Mesendoderm (in vitro differentiated cells): ENCODE results near the gene KAT6B.

Experiments used
- DNase-seq: peaks from one replicate; pipeline ENCODE4 v3.0.0; 2013
- H2AK5ac ChIP-seq: 2 replicates; pipeline ENCODE4 v1.6.1; 2013; ENCODE audit warnings: low read length, inconsistent platforms
- H2BK120ac ChIP-seq: 2 replicates; pipeline ENCODE4 v1.6.1; 2013; ENCODE audit warnings: low read depth, mild to moderate bottlenecking, low read length, moderate library complexity, mixed read lengths
- H2BK15ac ChIP-seq: replicated peaks from 2 replicates; pipeline ENCODE4 v1.6.1; 2013; ENCODE audit warnings: low read depth, mild to moderate bottlenecking, moderate library complexity
- H2BK5ac ChIP-seq: 2 replicates; pipeline ENCODE4 v1.6.1; 2013; ENCODE audit warnings: low read length, inconsistent platforms
- H3K18ac ChIP-seq: 2 replicates; pipeline ENCODE4 v1.6.1; 2013; ENCODE audit warnings: mild to moderate bottlenecking, low read length, mixed read lengths
- H3K23ac ChIP-seq: one replicate; pipeline ENCODE4 v1.6.1; 2013; ENCODE audit warnings: low read length
- H3K27ac ChIP-seq: 2 replicates; pipeline ENCODE4 v1.5.1; 2013; ENCODE audit warnings: low read depth, mild to moderate bottlenecking, inconsistent platforms, low read length, moderate library complexity
- H3K27me3 ChIP-seq: 2 replicates; pipeline ENCODE4 v1.6.1; 2013; ENCODE audit warnings: low read length, control low read depth, mild to moderate bottlenecking, inconsistent platforms; ENCODE audit not compliant: insufficient read depth, poor library complexity
- H3K36me3 ChIP-seq: 2 replicates; pipeline ENCODE4 v1.6.1; 2013; ENCODE audit warnings: low read length, inconsistent platforms; ENCODE audit not compliant: control insufficient read depth, insufficient read depth
- H3K4ac ChIP-seq: one replicate; pipeline ENCODE4 v1.6.1; 2013; ENCODE audit warnings: low read depth, mild to moderate bottlenecking, low read length, moderate library complexity
- H3K4me1 ChIP-seq: 2 replicates; pipeline ENCODE4 v1.6.1; 2013; ENCODE audit warnings: low read depth, low read length, inconsistent platforms; ENCODE audit not compliant: control insufficient read depth
- H3K4me2 ChIP-seq: 2 replicates; pipeline ENCODE4 v1.6.1; 2013; ENCODE audit warnings: low read length
- H3K4me3 ChIP-seq: 2 replicates; pipeline ENCODE4 v1.5.1; 2013; ENCODE audit warnings: mild to moderate bottlenecking, low read length
- H3K56ac ChIP-seq: one replicate; pipeline ENCODE4 v1.6.1; 2013; ENCODE audit warnings: low read length
- H3K79me1 ChIP-seq: 2 replicates; pipeline ENCODE4 v1.6.1; 2013; ENCODE audit warnings: low read length, inconsistent platforms
- H3K79me2 ChIP-seq: 2 replicates; pipeline ENCODE4 v1.6.1; 2013; ENCODE audit warnings: mild to moderate bottlenecking, low read length; ENCODE audit not compliant: control insufficient read depth, insufficient read depth
- H3K9ac ChIP-seq: 2 replicates; pipeline ENCODE4 v1.6.1; 2013; ENCODE audit warnings: low read length, inconsistent platforms
- H4K5ac ChIP-seq: one replicate; pipeline ENCODE4 v1.6.1; 2013; ENCODE audit warnings: low read length
- H4K8ac ChIP-seq: one replicate; pipeline ENCODE4 v1.6.1; 2013; ENCODE audit warnings: low read depth, mild to moderate bottlenecking, control low read depth, low read length, moderate library complexity
- WGBS: extraction: QIAGEN DNeasy Blood & Tissue Kit; methylation state at CpG from one replicate; pipeline ENCODE4 v1.1.7; 2013; ENCODE audit warnings: low lambda C conversion rate, missing lambda C conversion rate; ENCODE audit not compliant: insufficient coverage; ENCODE audit errors: extremely low coverage; 5-methylcytosine and 5-hydroxymethylcytosine counted together

Gene KAT6B

DNA sequence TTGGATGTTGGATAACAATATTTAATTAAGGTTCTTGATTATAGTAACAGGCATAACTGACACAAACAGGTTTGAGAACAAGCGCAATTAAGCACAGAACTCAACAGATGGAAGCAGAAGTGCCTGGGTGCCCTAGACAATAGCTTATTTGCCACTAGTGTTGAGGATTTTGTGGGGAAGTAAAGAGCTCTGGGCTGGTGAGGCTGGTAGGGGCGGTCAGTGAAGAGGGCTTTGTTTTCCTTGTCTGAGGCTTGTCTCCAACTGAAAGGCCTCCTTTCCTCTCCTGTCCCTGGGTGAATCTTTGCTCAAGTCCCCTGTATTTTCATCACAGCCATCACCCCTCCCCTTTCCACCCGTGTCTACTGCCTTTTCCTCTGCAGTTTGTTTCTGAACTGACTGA, 104.6 kb downstream of the KAT6B start:
- Histone ChIP-seq H3K9ac (no peak overlapping the region), H3K27me3 (no peaks in the 10 kb centered on the region), H2AK5ac (no peak overlapping the region), H2BK120ac (no peak overlapping the region), H4K8ac (no peak overlapping the region), H2BK15ac (no peak overlapping the region), H4K5ac (no peak overlapping the region), H3K56ac (no peak overlapping the region), H3K4me1 (peaks cover 3% of the 10 kb centered on the region), H3K23ac (no peak overlapping the region), H3K4ac (no peak overlapping the region), H3K27ac (no peak overlapping the region), H3K79me2 (no peaks in the 10 kb centered on the region), H3K36me3 (no peaks in the 10 kb centered on the region), H2BK5ac (no peak overlapping the region), H3K79me1 (peaks cover 2% of the 10 kb centered on the region), H3K4me2 (no peak overlapping the region), H3K18ac (no peak overlapping the region), H3K4me3 (no peak overlapping the region)
- no peak for DNase-seq
- WGBS = no CpG with 5 or more reads among the region's 3 CpGs

DNA sequence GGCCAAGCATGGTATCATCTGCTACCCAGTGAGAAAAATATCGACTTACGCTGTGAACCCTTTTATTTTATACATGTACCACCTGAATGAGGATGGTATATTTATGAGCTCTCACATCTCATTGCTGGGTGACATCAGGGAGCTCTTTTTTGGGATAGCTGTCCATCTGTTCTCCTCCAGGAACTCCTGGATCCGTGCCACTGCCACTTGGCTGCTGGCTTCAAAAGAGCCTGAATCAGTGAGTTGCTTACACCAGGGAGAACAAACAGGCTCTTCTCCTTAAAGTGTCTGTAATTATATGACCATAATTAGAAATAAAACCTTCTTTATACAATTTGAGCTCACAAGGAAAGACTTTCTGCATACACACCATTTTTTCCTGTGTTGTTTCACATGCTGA, 106.2 kb downstream of the KAT6B start:
- no peak for DNase-seq
- Histone ChIP-seq H3K4ac (no peak overlapping the region), H3K4me2 (no peak overlapping the region), H3K27me3 (no peaks in the 10 kb centered on the region), H3K4me1 (peaks cover under 1% of the 10 kb centered on the region), H3K18ac (no peak overlapping the region), H2BK15ac (no peak overlapping the region), H3K56ac (no peak overlapping the region), H4K5ac (no peak overlapping the region), H3K4me3 (no peak overlapping the region), H2BK120ac (no peak overlapping the region), H3K27ac (no peak overlapping the region), H3K9ac (no peak overlapping the region), H2BK5ac (no peak overlapping the region), H3K79me2 (no peaks in the 10 kb centered on the region), H2AK5ac (no peak overlapping the region), H4K8ac (no peak overlapping the region), H3K36me3 (no peaks in the 10 kb centered on the region), H3K79me1 (peaks cover under 1% of the 10 kb centered on the region), H3K23ac (no peak overlapping the region)
- no CpG with 5 or more reads among the region's 3 CpGs for WGBS

GRCh38 chr10:74934100-74934812, 107.9 kb downstream of the KAT6B start:
- no peak for DNase-seq
- Histone ChIP-seq H2BK15ac (no peak overlapping the region), H3K4me1 (no peaks in the 10 kb centered on the region), H3K56ac (no peak overlapping the region), H2BK5ac (no peak overlapping the region), H4K5ac (no peak overlapping the region), H3K79me2 (no peaks in the 10 kb centered on the region), H4K8ac (no peak overlapping the region), H3K79me1 (peaks cover 1% of the 10 kb centered on the region), H3K36me3 (no peaks in the 10 kb centered on the region), H3K27ac (no peak overlapping the region), H3K4ac (no peak overlapping the region), H2AK5ac (no peak overlapping the region), H3K23ac (no peak overlapping the region), H2BK120ac (no peak overlapping the region), H3K4me3 (no peak overlapping the region), H3K9ac (no peak overlapping the region), H3K18ac (no peak overlapping the region), H3K4me2 (no peak overlapping the region), H3K27me3 (no peaks in the 10 kb centered on the region)
- WGBS = no CpG with 5 or more reads among the region's 12 CpGs

DNA sequence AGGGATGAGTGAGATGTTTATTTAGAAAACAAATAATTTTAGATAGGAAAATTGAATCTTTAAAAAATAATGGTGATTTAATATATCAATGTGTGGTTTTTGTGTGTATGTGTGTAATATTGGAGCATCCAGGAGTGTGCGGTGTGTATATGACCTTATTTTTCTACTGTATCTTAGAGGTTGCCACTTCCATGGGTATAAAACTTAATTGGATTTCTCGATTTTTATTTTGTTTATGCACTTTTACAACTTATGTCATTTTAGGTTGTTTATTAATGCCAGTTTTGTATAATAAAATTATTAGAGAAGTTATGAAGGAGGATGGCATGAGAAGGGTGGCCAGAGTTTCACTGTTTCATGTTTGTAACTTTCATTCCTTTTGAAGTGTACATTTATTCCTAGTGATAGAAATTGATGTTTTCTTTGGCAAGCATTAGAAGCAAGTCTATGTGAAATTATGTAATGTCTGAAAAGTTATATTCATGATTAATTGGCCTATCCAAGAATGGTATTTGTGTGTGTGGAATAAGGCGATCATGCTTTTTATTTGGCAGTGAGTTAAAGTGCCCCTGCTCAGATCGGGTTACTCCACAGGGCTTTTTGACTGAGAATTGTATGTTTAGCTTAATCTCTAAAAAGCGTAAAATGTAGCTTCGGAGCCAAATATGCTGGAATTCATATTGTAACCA, 110.3 kb downstream of the KAT6B start:
- WGBS = no CpG with 5 or more reads among the region's 6 CpGs
- H2BK5ac ChIP-seq = no peak overlapping the region
- no peaks in the 10 kb centered on the region for H3K79me2 ChIP-seq
- H3K36me3 ChIP-seq = no peaks in the 10 kb centered on the region
- H3K4me2 ChIP-seq = no peak overlapping the region
- H2BK15ac ChIP-seq = no peak overlapping the region
- H2BK120ac ChIP-seq = no peak overlapping the region
- H3K23ac ChIP-seq = no peak overlapping the region
- H3K4me1 ChIP-seq = no peaks in the 10 kb centered on the region
- no peak for DNase-seq
- H4K5ac ChIP-seq = no peak overlapping the region
- no peak overlapping the region for H3K56ac ChIP-seq
- no peak overlapping the region for H3K4ac ChIP-seq
- H3K4me3 ChIP-seq = no peak overlapping the region
- no peak overlapping the region for H3K18ac ChIP-seq
- peaks cover 1% of the 10 kb centered on the region for H3K79me1 ChIP-seq
- H3K27ac ChIP-seq = no peak overlapping the region
- H3K9ac ChIP-seq = no peak overlapping the region
- no peak overlapping the region for H4K8ac ChIP-seq
- H3K27me3 ChIP-seq = no peaks in the 10 kb centered on the region
- no peak overlapping the region for H2AK5ac ChIP-seq

GRCh38 chr10:74937266-74937856, 111.0 kb downstream of the KAT6B start:
- no peak overlapping the region for H3K4ac ChIP-seq
- no peak overlapping the region for H3K9ac ChIP-seq
- H3K4me2 ChIP-seq = no peak overlapping the region
- H3K23ac ChIP-seq = no peak overlapping the region
- H3K79me2 ChIP-seq = no peaks in the 10 kb centered on the region
- no peak overlapping the region for H2BK5ac ChIP-seq
- DNase-seq = no peak
- WGBS = no CpG with 5 or more reads among the region's 1 CpG
- H3K4me3 ChIP-seq = no peak overlapping the region
- no peaks in the 10 kb centered on the region for H3K27me3 ChIP-seq
- H3K36me3 ChIP-seq = no peaks in the 10 kb centered on the region
- no peak overlapping the region for H2BK15ac ChIP-seq
- no peak overlapping the region for H3K27ac ChIP-seq
- no peak overlapping the region for H3K56ac ChIP-seq
- peaks cover 1% of the 10 kb centered on the region for H3K79me1 ChIP-seq
- H3K18ac ChIP-seq = no peak overlapping the region
- no peak overlapping the region for H4K8ac ChIP-seq
- no peak overlapping the region for H2AK5ac ChIP-seq
- H4K5ac ChIP-seq = no peak overlapping the region
- no peaks in the 10 kb centered on the region for H3K4me1 ChIP-seq
- no peak overlapping the region for H2BK120ac ChIP-seq
